Thymus (tissue), 11 donors: ENCODE data around the gene ASIC3. TPM values are rescaled to one million over a fixed set of nuclear protein-coding genes. Genes with fewer than 3 reads are reported as not detected.

Experiments
- DNase-seq, 9 donors: peaks; one replicate each; pipeline ENCODE4 v3.0.0-alpha.2; 2013; ENCODE audit warnings: low spot score in 9 of 9, low read depth in 6 of 9, missing footprints in 1 of 9
- H3K27ac ChIP-seq, 2 donors: one replicate each; pipeline ENCODE4 v1.5.1; 2013; ENCODE audit warnings: control low read depth in 1 of 2, low read depth in 1 of 2, low read length in 1 of 2, mild to moderate bottlenecking in 1 of 2, moderate library complexity in 1 of 2
- H3K27me3 ChIP-seq, 2 donors: one replicate each; pipeline ENCODE4 v1.5.1; 2013; ENCODE audit warnings: low read length in 1 of 2; ENCODE audit not compliant: control insufficient read depth in 2 of 2, insufficient read depth in 1 of 2
- H3K36me3 ChIP-seq, 2 donors: one replicate each; pipeline ENCODE4 v1.5.1; 2013; ENCODE audit warnings: low read length in 1 of 2, mild to moderate bottlenecking in 1 of 2, moderate library complexity in 1 of 2; ENCODE audit not compliant: control insufficient read depth in 2 of 2, insufficient read depth in 2 of 2
- H3K4me1 ChIP-seq, 2 donors: one replicate each; pipeline ENCODE4 v1.5.1; 2013; ENCODE audit warnings: low read length in 2 of 2; ENCODE audit not compliant: control insufficient read depth in 2 of 2, insufficient read depth in 2 of 2
- H3K4me3 ChIP-seq, 2 donors: one replicate each; pipeline ENCODE4 v1.5.1; 2013; ENCODE audit warnings: low read length in 2 of 2, control low read depth in 1 of 2, mild to moderate bottlenecking in 1 of 2
- H3K9me3 ChIP-seq, 2 donors: one replicate each; pipeline ENCODE4 v1.5.1; 2013; ENCODE audit warnings: low read length in 1 of 2, mild to moderate bottlenecking in 1 of 2; ENCODE audit not compliant: control insufficient read depth in 2 of 2, insufficient read depth in 1 of 2
- WGBS: extraction: QIAGEN DNeasy Blood & Tissue Kit; methylation state at CpG from one replicate; pipeline ENCODE4 v1.1.7; 2013; 5-methylcytosine and 5-hydroxymethylcytosine counted together
- polyA plus RNA-seq: library from polyadenylated mRNA; stranded (reverse); fragments of 200-250 nt; gene quantifications from one replicate; pipeline ENCODE4 v1.2.3, GENCODE V29; 2013
- total RNA-seq: library from RNA; stranded (reverse); fragments of 120-200 nt; gene quantifications from one replicate; pipeline ENCODE4 v1.2.4, GENCODE V29; 2013
- donor health status: healthy.

The ASIC3 gene
- total and polyA plus RNA-seq, 2 donors = 0.14 to 10.6 TPM

DNA sequence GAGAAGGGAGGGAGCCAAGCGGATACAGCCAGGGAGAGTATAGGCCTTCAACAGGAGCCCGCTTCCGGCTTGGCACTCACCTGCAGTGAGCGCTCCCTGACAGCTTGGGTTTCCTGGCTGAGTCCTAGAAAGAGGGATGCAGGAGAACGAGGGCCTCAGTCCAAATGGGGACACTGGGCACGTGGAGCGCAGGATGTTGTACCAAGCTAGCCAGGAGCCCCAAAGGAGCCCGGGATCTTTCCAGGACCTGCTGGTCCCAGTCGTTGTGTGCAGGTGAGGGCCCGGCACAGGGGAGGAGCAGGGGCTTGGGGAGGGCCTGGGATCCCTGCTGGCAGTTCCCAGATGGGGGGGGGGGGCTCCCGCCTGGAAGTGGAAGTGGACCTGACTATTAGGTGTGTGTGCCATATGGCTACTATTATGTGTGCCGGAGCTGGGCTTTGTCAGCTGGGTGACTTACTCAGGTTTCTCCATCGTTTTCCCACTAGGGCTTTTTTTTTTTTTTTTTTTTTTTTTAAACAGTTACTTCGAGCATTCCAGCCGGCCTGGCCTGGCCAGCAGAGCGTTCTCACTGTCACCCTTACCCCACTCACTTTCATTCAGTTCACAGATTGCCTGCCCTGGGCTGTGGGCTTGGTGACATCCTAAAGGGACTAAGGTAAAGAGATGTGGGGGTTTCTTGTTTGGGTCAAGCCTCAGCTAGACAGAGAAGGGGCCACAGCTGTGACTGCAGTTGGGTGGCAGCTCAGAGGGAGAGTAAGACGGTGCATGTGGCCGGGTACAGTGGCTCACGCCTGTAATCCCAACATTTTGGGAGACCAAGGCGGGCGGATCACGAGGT is 41.8 kb downstream of the ASIC3 start:
- no peak for DNase-seq
- H3K9me3 ChIP-seq = peaks cover 0 to 4% of the 10 kb centered on the region in 2 donors
- WGBS = 94% methylated on average over 22 of the region's 22 CpGs
- H3K36me3 ChIP-seq = no peaks in the 10 kb centered on the region
- peak overlapping the region in 1 of 2 donors; percentile 55 for H3K27ac ChIP-seq
- H3K4me1 ChIP-seq = peaks cover 3 to 35% of the 10 kb centered on the region in 2 donors
- H3K27me3 ChIP-seq = peaks cover 45 to 85% of the 10 kb centered on the region in 2 donors
- no peak overlapping the region for H3K4me3 ChIP-seq

DNA sequence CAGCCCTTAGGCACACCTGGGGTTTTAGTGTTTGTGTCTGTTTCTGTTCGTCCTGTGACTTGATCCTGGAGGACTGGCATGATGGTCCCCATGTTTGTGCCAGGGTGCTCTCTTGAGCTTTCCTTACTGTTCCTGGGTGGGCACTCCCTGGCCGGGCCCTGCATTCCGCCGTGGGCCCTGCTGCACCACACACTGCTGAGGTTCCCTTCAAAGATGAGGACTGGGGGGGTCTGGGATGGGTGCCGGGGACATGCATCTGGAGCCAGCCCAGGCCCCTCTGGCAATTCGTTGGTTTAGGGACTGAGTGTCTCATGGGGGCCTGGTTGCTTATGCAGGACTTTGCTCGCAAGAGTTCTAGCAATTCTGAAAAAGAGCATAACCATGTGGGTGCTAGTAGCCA is 42.7 kb downstream of the ASIC3 start:
- Histone ChIP-seq H3K27ac (no peak overlapping the region), H3K9me3 (peaks cover 0 to 4% of the 10 kb centered on the region in 2 donors), H3K4me1 (peaks cover 3 to 29% of the 10 kb centered on the region in 2 donors), H3K36me3 (no peaks in the 10 kb centered on the region), H3K27me3 (peaks cover 36 to 78% of the 10 kb centered on the region in 2 donors), H3K4me3 (no peak overlapping the region)
- no peak for DNase-seq
- WGBS = 93% methylated on average over 7 of the region's 7 CpGs

DNA sequence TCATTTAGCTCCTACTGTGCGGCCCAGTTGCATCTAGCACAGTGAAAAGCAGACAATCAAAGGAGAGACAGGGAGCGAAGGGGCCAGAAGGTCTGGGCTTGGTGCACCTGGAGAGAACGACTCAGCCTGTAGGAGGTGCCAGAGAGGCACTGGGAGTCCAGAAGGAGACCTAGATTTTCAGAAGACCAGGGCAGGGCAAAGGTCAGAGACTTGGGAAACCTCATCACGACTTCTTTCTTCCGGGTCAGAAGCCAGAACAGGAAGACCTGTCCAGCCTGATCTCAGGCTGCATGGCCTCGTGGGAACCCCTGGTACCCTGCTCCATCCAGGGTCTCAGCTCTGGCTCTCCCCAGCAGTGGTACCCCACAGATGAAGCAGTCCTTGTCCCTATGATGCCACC is 43.1 kb downstream of the ASIC3 start:
- Histone ChIP-seq H3K27ac (no peak overlapping the region), H3K9me3 (peaks cover 0 to 4% of the 10 kb centered on the region in 2 donors), H3K36me3 (no peaks in the 10 kb centered on the region), H3K4me3 (no peak overlapping the region), H3K27me3 (peaks cover 32 to 77% of the 10 kb centered on the region in 2 donors), H3K4me1 (peaks cover 3 to 28% of the 10 kb centered on the region in 2 donors)
- 81% methylated on average over 6 of the region's 6 CpGs for WGBS
- DNase-seq = no peak

DNA sequence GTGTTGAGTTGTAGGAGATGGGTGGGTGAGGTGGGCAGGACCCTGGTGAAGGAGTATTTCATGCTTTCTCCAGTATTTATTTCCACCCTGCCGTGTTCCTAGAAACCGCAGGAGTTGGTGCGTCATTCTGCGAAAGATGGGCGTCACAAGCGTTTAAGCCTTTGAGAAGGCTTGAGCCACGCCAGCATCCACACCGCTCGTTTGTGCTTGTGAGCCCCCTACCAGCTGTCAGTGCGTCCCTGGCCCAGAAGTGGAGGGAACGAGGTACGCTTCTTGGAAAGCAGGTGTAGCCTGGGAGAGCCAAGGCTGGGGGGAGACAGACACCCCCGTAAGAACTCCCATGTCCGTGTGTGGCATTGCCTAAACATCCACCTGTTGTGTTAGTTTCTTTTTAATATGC is 43.7 kb downstream of the ASIC3 start:
- no peak overlapping the region for H3K4me3 ChIP-seq
- peaks cover 3 to 26% of the 10 kb centered on the region in 2 donors for H3K4me1 ChIP-seq
- WGBS = 97% methylated on average over 14 of the region's 14 CpGs
- no peak for DNase-seq
- H3K36me3 ChIP-seq = no peaks in the 10 kb centered on the region
- peaks cover 27 to 74% of the 10 kb centered on the region in 2 donors for H3K27me3 ChIP-seq
- H3K9me3 ChIP-seq = peaks cover 0 to 4% of the 10 kb centered on the region in 2 donors
- H3K27ac ChIP-seq = no peak overlapping the region

DNA sequence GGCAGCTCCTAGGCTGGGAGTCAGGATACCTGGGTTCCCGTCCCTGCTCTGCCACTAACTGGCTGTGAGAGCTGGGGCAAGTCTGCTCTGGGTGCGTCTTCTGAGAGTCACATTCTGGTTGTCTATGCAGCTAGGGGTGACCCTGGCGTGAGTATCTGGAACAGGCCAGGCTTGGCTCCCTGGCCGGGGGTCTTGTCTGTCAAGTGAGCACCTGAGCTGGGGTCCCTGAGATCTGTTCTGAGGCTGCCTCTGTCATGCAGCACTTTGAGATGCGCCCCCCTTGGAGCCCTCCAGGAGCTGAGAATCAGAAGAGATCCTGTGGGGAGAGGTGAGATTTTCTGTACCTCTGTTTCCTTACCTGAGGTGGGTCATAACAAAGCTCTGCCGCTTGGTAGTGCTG is 45.4 kb downstream of the ASIC3 start:
- H3K27ac ChIP-seq = no peak overlapping the region
- peaks cover 0 to 3% of the 10 kb centered on the region in 2 donors for H3K9me3 ChIP-seq
- H3K4me3 ChIP-seq = no peak overlapping the region
- H3K36me3 ChIP-seq = no peaks in the 10 kb centered on the region
- peaks cover 15 to 56% of the 10 kb centered on the region in 2 donors for H3K27me3 ChIP-seq
- 96% methylated on average over 6 of the region's 6 CpGs for WGBS
- peaks cover 3 to 16% of the 10 kb centered on the region in 2 donors for H3K4me1 ChIP-seq
- no peak for DNase-seq

DNA sequence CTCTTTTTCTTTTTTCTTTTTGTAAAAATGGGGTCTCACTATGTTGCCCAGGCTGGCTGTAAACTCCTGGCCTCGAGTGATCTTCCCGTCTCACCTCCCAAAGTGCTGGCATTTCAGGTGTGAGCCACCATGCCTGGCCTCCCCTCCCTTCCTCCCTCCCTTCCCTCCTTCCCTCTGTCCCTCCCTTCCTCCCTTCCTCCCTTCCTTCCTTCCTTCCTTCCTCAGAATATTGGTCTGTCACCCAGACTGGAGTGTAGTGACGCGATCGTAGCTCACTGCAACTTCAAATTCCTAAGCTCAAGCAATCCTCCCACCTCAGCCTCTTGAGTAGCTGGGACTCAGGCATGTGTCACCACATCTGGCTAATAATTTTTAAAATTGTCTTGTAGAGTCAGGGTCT is 46.3 kb downstream of the ASIC3 start:
- Histone ChIP-seq H3K27me3 (peaks cover 6 to 47% of the 10 kb centered on the region in 2 donors), H3K9me3 (no peaks in the 10 kb centered on the region), H3K27ac (no peak overlapping the region), H3K4me3 (no peak overlapping the region), H3K36me3 (no peaks in the 10 kb centered on the region), H3K4me1 (peaks cover 0 to 7% of the 10 kb centered on the region in 2 donors)
- no peak for DNase-seq
- 97% methylated on average over 5 of the region's 5 CpGs for WGBS

DNA sequence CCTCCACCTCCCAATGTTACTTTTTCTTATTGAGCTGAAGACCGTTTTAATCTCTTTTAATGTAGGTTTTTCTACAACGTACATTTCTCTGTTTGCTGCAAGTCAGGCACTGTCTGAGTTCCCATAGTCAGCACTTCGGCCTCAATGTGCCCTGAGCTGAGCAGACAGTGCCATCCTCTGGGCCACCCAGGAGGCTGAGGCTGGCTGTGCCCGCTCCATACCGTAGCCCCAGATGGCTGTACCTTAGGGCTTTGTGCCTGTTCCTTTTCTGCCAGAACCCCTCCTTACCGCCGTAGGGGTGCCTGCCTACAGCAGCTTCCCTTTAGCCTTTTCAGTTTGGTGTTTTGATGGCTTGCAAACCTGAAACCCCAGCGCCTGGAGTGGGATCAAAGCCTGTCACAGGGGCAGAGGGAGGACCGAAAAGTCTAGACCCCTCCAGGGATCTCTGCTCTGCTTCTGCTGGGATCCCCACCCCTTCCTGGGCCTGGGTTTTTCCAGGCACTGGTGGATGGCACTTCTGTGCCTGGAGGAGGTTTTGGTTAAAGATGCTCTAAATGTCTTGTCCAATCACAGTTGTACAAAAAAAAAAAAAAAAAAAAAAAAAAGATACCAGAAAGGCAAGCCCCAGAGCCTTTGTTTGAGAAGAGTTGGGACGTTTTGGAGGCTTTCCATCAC is 46.9 kb downstream of the ASIC3 start:
- no peaks in the 10 kb centered on the region for H3K36me3 ChIP-seq
- no peak overlapping the region for H3K4me3 ChIP-seq
- H3K4me1 ChIP-seq = peaks cover 0 to 1% of the 10 kb centered on the region in 2 donors
- no peaks in the 10 kb centered on the region for H3K9me3 ChIP-seq
- peaks cover 2 to 41% of the 10 kb centered on the region in 2 donors for H3K27me3 ChIP-seq
- no peak overlapping the region for H3K27ac ChIP-seq
- 79% methylated on average over 10 of the region's 10 CpGs for WGBS
- no peak for DNase-seq

DNA sequence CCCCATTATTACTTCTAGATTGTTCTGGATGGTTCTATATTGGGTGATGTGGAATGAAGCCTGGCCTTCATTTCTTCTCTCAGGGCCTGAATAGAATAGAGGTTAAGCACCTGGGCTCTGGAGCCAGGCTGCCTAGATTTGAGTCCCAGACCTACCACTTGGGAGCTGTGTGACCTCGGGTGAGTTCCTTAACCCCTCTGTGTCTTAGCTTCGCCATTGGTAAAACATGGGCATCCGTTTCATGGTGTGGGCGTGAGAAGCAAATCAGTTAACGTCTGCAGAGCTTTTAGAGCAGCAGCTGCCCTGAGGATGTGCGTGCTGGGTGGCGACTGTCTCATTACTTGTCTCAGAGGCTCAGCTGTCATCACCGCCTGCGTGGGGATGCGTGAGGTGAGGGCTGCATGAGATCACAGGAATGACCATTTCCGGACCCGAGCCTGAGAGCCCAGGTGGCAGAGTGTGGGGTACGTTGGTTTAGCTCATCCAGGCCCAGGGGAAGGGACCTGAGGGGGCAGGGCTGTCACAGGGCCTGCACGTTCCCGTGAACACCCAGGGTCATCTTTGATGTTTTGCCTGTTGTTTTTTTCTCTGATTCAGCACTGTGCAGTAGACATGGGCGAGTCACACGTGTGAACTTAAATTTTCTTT is 47.6 kb downstream of the ASIC3 start:
- H3K4me3 ChIP-seq = no peak overlapping the region
- H3K36me3 ChIP-seq = no peaks in the 10 kb centered on the region
- no peaks in the 10 kb centered on the region for H3K4me1 ChIP-seq
- no peaks in the 10 kb centered on the region for H3K9me3 ChIP-seq
- no peak for DNase-seq
- peaks cover 0 to 38% of the 10 kb centered on the region in 2 donors for H3K27me3 ChIP-seq
- H3K27ac ChIP-seq = no peak overlapping the region
- 94% methylated on average over 17 of the region's 17 CpGs for WGBS
